ENCODE measurements around the gene TOM1. TPM values are rescaled to one million over a fixed set of nuclear protein-coding genes. Genes with fewer than 3 reads are reported as not detected.

The TOM1 gene
- total RNA-seq, 4 donors from 2014 or later, result 56.3 to 183 (median 104) TPM

DNA sequence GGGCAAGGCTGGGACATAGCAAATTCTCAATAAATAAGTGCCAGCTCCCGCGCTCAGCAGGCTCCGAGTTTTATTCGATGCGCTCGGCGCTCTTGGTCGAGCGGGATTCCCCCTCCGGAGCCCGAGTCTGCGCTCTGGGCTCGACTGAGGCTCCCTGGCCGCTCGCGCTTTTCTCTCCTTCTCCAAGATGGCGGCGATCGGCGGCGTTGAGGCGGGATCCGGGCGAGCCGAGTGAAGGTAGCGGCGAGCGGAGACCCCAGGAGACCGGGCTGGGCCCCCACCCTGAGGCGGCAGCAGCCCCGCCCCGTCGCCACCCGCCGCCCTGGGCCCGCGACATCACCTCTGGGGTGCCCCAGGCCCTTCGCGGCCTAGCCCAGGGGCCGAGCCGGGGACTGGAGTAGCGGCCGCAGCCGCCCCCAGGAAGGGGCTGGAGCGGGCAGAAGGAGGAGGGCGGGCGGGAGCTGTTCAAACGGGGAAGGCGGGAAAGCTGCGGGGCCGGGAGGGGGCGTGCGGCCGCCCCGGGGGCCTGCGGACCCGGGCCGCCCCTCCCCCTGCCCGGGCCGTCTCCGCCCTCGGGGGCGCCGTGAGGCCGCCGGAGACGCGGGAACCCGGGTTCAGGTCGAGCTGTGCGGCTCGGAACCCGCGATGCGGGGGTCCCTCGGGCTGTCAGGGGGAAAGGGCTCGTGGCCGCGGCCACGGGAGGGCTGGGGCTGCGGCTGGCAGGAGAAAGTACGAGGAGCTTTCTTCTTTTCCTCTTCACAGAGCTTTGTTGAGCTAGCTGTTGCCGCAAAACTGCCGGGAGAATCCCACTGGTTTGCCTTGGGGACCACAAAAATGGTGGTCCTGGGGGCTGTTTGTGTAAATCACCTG, 42.1 kb upstream of the TOM1 start, which contains the start of gene HMGXB4:
TSS of gene HMGXB4 (plus strand) at position 173 of the 870 bp plus-strand sequence. CDS start 4,898 bp downstream, outside the sequence.
- 1% methylated on average over 40 of the region's 84 CpGs; no CpG with 5 or more reads in 1 of the 2 donors for WGBS, 2 donors (ENCODE audit: low coverage in 1 of 2)
- Histone ChIP-seq H3K27ac (peak within 1 kb of the TSS; percentile 92 to 96 (median 94)), H3K9me3 (no peaks in the 10 kb centered on the region), H3K4me3 (peak within 1 kb of the TSS; percentile 75 to 92 (median 82)), H3K4me1 (peaks cover 7 to 18% (median 10%) of the 10 kb centered on the region in 4 donors), H3K27me3 (no peaks in the 10 kb centered on the region), H3K36me3 (peaks cover 0 to 4% (median 0%) of the 10 kb centered on the region in 4 donors)
- TF ChIP-seq EP300 (IDR thresholded peaks at IDR 0.05; ENCODE audit: low read depth), result no peak
- TF ChIP-seq POLR2AphosphoS5 (IDR thresholded peaks at IDR 0.05), result peak in 1 of 3 donors; percentile 15
- peak in 2 of 5 experiments; percentile 5 to 10 for TF ChIP-seq CTCF (IDR thresholded peaks at IDR 0.05)
- peak; percentile 88 for DNase-seq
- intact Hi-C loops (cut with DNase I; ENCODE audit: low total_unique reads) (no loop called here), in situ Hi-C loops (cut with MboI; ENCODE audit: low pct_ligation_motif_present in 1 of 4, low pct_unique_long_range_greater_than_20kb in 1 of 4, low sequenced_read_pairs in 3 of 4) (no loop called here)

GRCh38 chr22:35258191-35258988, 41.3 kb upstream of the TOM1 start:
- H3K36me3 ChIP-seq, result peaks cover 0 to 9% (median 2%) of the 10 kb centered on the region in 4 donors
- intact Hi-C loops (cut with DNase I; ENCODE audit: low total_unique reads), result no loop called here
- no peaks in the 10 kb centered on the region for H3K27me3 ChIP-seq
- peak overlapping the region; percentile 75 to 92 (median 82) for H3K4me3 ChIP-seq
- peak overlapping the region; percentile 92 to 96 (median 94) for H3K27ac ChIP-seq
- in situ Hi-C loops (cut with MboI; ENCODE audit: low pct_ligation_motif_present in 1 of 4, low pct_unique_long_range_greater_than_20kb in 1 of 4, low sequenced_read_pairs in 3 of 4), result no loop called here
- no peak for TF ChIP-seq EP300 (IDR thresholded peaks at IDR 0.05; ENCODE audit: low read depth)
- no peak for TF ChIP-seq POLR2A (IDR thresholded peaks at IDR 0.05)
- TF ChIP-seq CTCF (IDR thresholded peaks at IDR 0.05), result no peak
- TF ChIP-seq POLR2AphosphoS5 (IDR thresholded peaks at IDR 0.05), result no peak
- no peaks in the 10 kb centered on the region for H3K9me3 ChIP-seq
- H3K4me1 ChIP-seq, result peaks cover 7 to 18% (median 10%) of the 10 kb centered on the region in 4 donors
- peak; percentile 17 for DNase-seq
- 34 to 41% methylated on average over 18 to 23 of the region's 23 CpGs for WGBS, 2 donors (ENCODE audit: low coverage in 1 of 2)

DNA sequence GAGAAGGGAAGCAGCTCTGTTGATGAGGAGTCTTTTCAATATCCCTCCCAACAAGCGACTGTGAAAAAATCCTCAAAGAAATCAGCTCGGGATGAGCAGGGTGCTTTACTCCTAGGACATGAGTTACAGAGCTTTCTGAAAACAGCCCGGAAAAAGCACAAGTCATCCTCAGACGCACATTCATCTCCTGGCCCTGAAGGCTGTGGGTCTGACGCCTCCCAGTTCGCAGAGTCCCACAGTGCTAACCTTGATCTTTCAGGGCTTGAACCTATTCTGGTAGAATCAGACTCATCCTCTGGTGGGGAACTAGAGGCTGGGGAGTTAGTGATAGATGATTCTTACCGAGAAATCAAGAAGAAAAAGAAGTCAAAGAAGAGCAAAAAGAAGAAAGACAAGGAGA, 34.7 kb upstream of the TOM1 start:
- Histone ChIP-seq H3K27ac (no peak overlapping the region), H3K4me1 (peaks cover 0 to 10% (median 5%) of the 10 kb centered on the region in 4 donors), H3K27me3 (no peaks in the 10 kb centered on the region), H3K36me3 (peaks cover 0 to 58% (median 26%) of the 10 kb centered on the region in 4 donors), H3K9me3 (no peaks in the 10 kb centered on the region), H3K4me3 (no peak overlapping the region)
- TF ChIP-seq POLR2AphosphoS5 (IDR thresholded peaks at IDR 0.05) (no peak), CTCF (IDR thresholded peaks at IDR 0.05) (no peak), POLR2A (IDR thresholded peaks at IDR 0.05) (no peak), EP300 (IDR thresholded peaks at IDR 0.05; ENCODE audit: low read depth) (no peak)
- intact Hi-C loops (cut with DNase I; ENCODE audit: low total_unique reads) (no loop called here), in situ Hi-C loops (cut with MboI; ENCODE audit: low pct_ligation_motif_present in 1 of 4, low pct_unique_long_range_greater_than_20kb in 1 of 4, low sequenced_read_pairs in 3 of 4) (no loop called here)
- no peak for DNase-seq
- WGBS, 2 donors (ENCODE audit: low coverage in 1 of 2), result 96 to 98% methylated on average over 6 to 7 of the region's 7 CpGs

GRCh38 chr22:35266277-35266676, 33.4 kb upstream of the TOM1 start:
- in situ Hi-C loops (cut with MboI; ENCODE audit: low pct_ligation_motif_present in 1 of 4, low pct_unique_long_range_greater_than_20kb in 1 of 4, low sequenced_read_pairs in 3 of 4), result no loop called here
- 66 to 72% methylated on average over 3 of the region's 3 CpGs for WGBS, 2 donors (ENCODE audit: low coverage in 1 of 2)
- TF ChIP-seq CTCF (IDR thresholded peaks at IDR 0.05), result no peak
- no peak for TF ChIP-seq EP300 (IDR thresholded peaks at IDR 0.05; ENCODE audit: low read depth)
- TF ChIP-seq POLR2A (IDR thresholded peaks at IDR 0.05), result no peak
- TF ChIP-seq POLR2AphosphoS5 (IDR thresholded peaks at IDR 0.05), result no peak
- peaks cover 0 to 64% (median 26%) of the 10 kb centered on the region in 4 donors for H3K36me3 ChIP-seq
- DNase-seq, result no peak
- H3K4me3 ChIP-seq, result no peak overlapping the region
- H3K27ac ChIP-seq, result peak overlapping the region in 2 of 4 donors; percentile 5 to 35
- H3K27me3 ChIP-seq, result no peaks in the 10 kb centered on the region
- intact Hi-C loops (cut with DNase I; ENCODE audit: low total_unique reads), result no loop called here
- H3K4me1 ChIP-seq, result peaks cover 0 to 10% (median 5%) of the 10 kb centered on the region in 4 donors
- H3K9me3 ChIP-seq, result no peaks in the 10 kb centered on the region

All from transverse colon (tissue), 4 donors.